ENCODE measurements around the gene APOA4.

Gene APOA4

GRCh38 chr11:116860303-116860702 is 37.2 kb upstream of the APOA4 start:
- in situ Hi-C loops (cut with MboI; ENCODE audit: low pct_unique_long_range_greater_than_20kb, low sequenced_read_pairs, unreplicated experiment): no loop called here
- no peak for TF ChIP-seq CTCF (IDR thresholded peaks at IDR 0.05; ENCODE audit: extremely low read depth, insufficient read depth, missing control alignments)
- no peak for DNase-seq (ENCODE audit: low spot score)

DNA sequence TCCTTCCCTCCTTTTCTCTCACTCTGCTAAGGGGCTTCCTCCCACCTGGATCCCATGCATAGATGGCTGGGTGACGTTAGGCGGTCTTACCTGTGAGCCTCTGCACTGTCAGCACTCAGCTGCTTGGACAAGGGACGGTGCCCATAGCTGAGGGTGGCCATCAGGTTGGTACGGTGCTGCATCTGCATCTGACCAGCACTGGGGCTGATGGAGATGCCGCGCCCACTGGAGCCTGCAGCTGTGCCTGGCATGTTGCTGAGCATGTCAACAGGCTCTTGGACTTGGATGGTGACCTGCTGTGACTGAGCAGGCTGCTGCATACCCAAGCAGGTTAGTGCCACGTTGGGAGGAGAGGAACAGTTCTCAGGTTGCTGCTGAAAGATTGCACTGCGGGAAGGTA is 36.1 kb upstream of the APOA4 start:
- no peak for TF ChIP-seq CTCF (IDR thresholded peaks at IDR 0.05; ENCODE audit: extremely low read depth, insufficient read depth, missing control alignments)
- in situ Hi-C loops (cut with MboI; ENCODE audit: low pct_unique_long_range_greater_than_20kb, low sequenced_read_pairs, unreplicated experiment): no loop called here
- DNase-seq (ENCODE audit: low spot score): no peak

- DNase-seq (ENCODE audit: low spot score): no peak
- in situ Hi-C loops (cut with MboI; ENCODE audit: low pct_unique_long_range_greater_than_20kb, low sequenced_read_pairs, unreplicated experiment): no loop called here
Observed at GRCh38 chr11:116857936-116858335, 34.8 kb upstream of the APOA4 start.

DNA sequence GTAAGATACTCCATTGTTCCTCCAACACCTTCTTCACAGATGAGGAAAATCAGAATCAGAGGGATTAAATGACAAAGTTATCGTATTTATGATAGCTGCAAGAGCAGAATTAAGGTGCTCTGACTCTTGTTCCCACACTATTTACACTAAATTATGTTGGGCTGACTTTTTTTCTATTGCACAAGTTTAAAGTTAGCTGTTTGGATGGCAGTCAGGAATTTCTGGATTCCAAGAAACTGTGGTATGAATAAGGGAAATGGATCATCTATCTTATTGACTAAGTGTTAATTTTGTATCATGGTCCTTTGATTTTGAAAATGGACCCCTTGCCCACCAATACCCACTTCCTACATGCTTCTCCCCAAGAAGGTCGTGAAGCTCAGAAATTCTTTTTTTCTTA is 34.2 kb upstream of the APOA4 start:
- TF ChIP-seq CTCF (IDR thresholded peaks at IDR 0.05; ENCODE audit: extremely low read depth, insufficient read depth, missing control alignments): no peak
- DNase-seq (ENCODE audit: low spot score): no peak
- in situ Hi-C loops (cut with MboI; ENCODE audit: low pct_unique_long_range_greater_than_20kb, low sequenced_read_pairs, unreplicated experiment): no loop called here

More at GRCh38 chr11:116857936-116858335, 34.8 kb upstream of the APOA4 start:
- no peak for TF ChIP-seq CTCF (IDR thresholded peaks at IDR 0.05; ENCODE audit: extremely low read depth, insufficient read depth, missing control alignments)

GRCh38 chr11:116856423-116856822 is 33.3 kb upstream of the APOA4 start:
- DNase-seq (ENCODE audit: low spot score): no peak
- in situ Hi-C loops (cut with MboI; ENCODE audit: low pct_unique_long_range_greater_than_20kb, low sequenced_read_pairs, unreplicated experiment): no loop called here
- TF ChIP-seq CTCF (IDR thresholded peaks at IDR 0.05; ENCODE audit: extremely low read depth, insufficient read depth, missing control alignments): no peak

- in situ Hi-C loops (cut with MboI; ENCODE audit: low pct_unique_long_range_greater_than_20kb, low sequenced_read_pairs, unreplicated experiment): no loop called here
- DNase-seq (ENCODE audit: low spot score): no peak
- TF ChIP-seq CTCF (IDR thresholded peaks at IDR 0.05; ENCODE audit: extremely low read depth, insufficient read depth, missing control alignments): no peak
Observed at GRCh38 chr11:116855413-116855812, 32.3 kb upstream of the APOA4 start.

Data from GM13977 (cell line).